Keratinocyte (primary cell): ENCODE data around the gene ASPSCR1. TPM values are rescaled to one million over a fixed set of nuclear protein-coding genes. Genes with fewer than 3 reads are reported as not detected.

Experiments used
- DNase-seq: peaks from one replicate; pipeline ENCODE4 v3.0.0-alpha.2; 2011; ENCODE audit warnings: low read depth, missing footprints, low spot score
- FAIRE-seq: peaks from 2 replicates; lab custom pipeline; 2011; peaks lifted over from hg19 to GRCh38; lab: Jason Lieb, UNC
- H2AFZ ChIP-seq: 2 replicates; pipeline ENCODE4 v1.6.0; 2012; ENCODE audit warnings: low read length, control low read depth, inconsistent platforms; ENCODE audit not compliant: control insufficient read depth
- H3K27ac ChIP-seq: 2 replicates; pipeline ENCODE4 v1.5.1; 2011; ENCODE audit warnings: low read length; ENCODE audit not compliant: control insufficient read depth, insufficient read depth
- H3K27me3 ChIP-seq: 3 replicates; pipeline ENCODE4 v1.6.0; 2011; ENCODE audit warnings: low read length; ENCODE audit not compliant: control insufficient read depth, insufficient read depth; ENCODE audit errors: extremely low read depth
- H3K36me3 ChIP-seq, 2 experiments: 2 replicates in 1 of 2; 3 replicates in 1 of 2; pipeline ENCODE4 v1.5.1; 2011; ENCODE audit warnings: low read length in 2 of 2, mild to moderate bottlenecking in 1 of 2; ENCODE audit not compliant: control insufficient read depth in 2 of 2, insufficient read depth in 2 of 2; ENCODE audit errors: extremely low read depth in 1 of 2
- H3K4me1 ChIP-seq: 3 replicates; pipeline ENCODE4 v1.5.1; 2011; ENCODE audit warnings: low read length; ENCODE audit not compliant: control insufficient read depth, insufficient read depth; ENCODE audit errors: extremely low read depth
- H3K4me2 ChIP-seq: 3 replicates; pipeline ENCODE4 v1.6.0; 2011; ENCODE audit warnings: low read depth, low read length; ENCODE audit not compliant: control insufficient read depth, insufficient read depth; ENCODE audit errors: extremely low read depth
- H3K4me3 ChIP-seq, 3 experiments: fragments of 200-600 bp in 1 of 3; sonication (generic) in 1 of 3; 2 replicates in 2 of 3; 3 replicates in 1 of 3; pipeline ENCODE4 v1.5.1; 2011 to 2016; ENCODE audit warnings: low read length in 3 of 3, mild to moderate bottlenecking in 3 of 3, control low read depth in 2 of 3, inconsistent platforms in 1 of 3, low read depth in 1 of 3, mixed read lengths in 1 of 3, mixed run types in 1 of 3, moderate library complexity in 1 of 3; ENCODE audit not compliant: control insufficient read depth in 2 of 3, insufficient read depth in 2 of 3; ENCODE audit errors: extremely low read depth in 1 of 3
- H3K79me2 ChIP-seq: 2 replicates; pipeline ENCODE4 v1.6.0; 2012; ENCODE audit warnings: low read length; ENCODE audit not compliant: control insufficient read depth, insufficient read depth
- H3K9ac ChIP-seq: 3 replicates; pipeline ENCODE4 v1.6.0; 2011; ENCODE audit warnings: low read length; ENCODE audit not compliant: control insufficient read depth, insufficient read depth; ENCODE audit errors: extremely low read depth
- H3K9me1 ChIP-seq: 3 replicates; pipeline ENCODE4 v1.6.0; 2011; ENCODE audit warnings: low read length; ENCODE audit not compliant: control insufficient read depth, insufficient read depth; ENCODE audit errors: extremely low read depth
- H3K9me3 ChIP-seq: 2 replicates; pipeline ENCODE4 v1.5.1; 2012; ENCODE audit warnings: low read depth, low read length; ENCODE audit not compliant: control insufficient read depth
- H4K20me1 ChIP-seq: 3 replicates; pipeline ENCODE4 v1.6.0; 2011; ENCODE audit warnings: low read length; ENCODE audit not compliant: control insufficient read depth, insufficient read depth; ENCODE audit errors: extremely low read depth
- EZH2 ChIP-seq: IDR thresholded peaks from one replicate; pipeline ENCODE4 v1.6.1; 2012; ENCODE audit warnings: inconsistent platforms, mild to moderate bottlenecking, low read length, moderate library complexity
- dilution Hi-C: fragments of 300-500 bp; cut with MboI; formaldehyde crosslinking; loops from one replicate; pipeline ENCODE4 v1.7.0; 2020; ENCODE audit warnings: low sequenced_read_pairs; ENCODE audit not compliant: extremely low pct_ligation_motif_present
- polyA plus RNA-seq, 5 experiments: library from polyadenylated mRNA; depleted of rRNA in 3 of 5; stranded (reverse) in 3 of 5; stranded (forward) in 1 of 5; unstranded in 1 of 5; fragments of >200 nt; gene quantifications; 1 replicate in 1 of 5; 2 replicates in 3 of 5; 3 replicates in 1 of 5; pipeline versions ENCODE4 v1.2.1 to v1.2.3, GENCODE V29; 2011 to 2012; ENCODE audit warnings: missing spikeins in 2 of 5, low read depth in 1 of 5, low replicate concordance in 1 of 5
- TF ChIP-seq, protein P1 (sequence below), 3 experiments: IDR thresholded peaks in 1 of 3; conservative IDR thresholded peaks in 1 of 3; optimal IDR thresholded peaks in 1 of 3; 2 replicates in 2 of 3; 3 replicates in 1 of 3; pipeline versions ENCODE3 to v1.5.1; 2011; ENCODE audit warnings: low read length in 3 of 3, mild to moderate bottlenecking in 3 of 3, moderate library complexity in 2 of 3, control low read depth in 1 of 3, inconsistent platforms in 1 of 3; ENCODE audit not compliant: insufficient read depth in 2 of 3; ENCODE audit errors: extremely low read depth in 1 of 3

Gene ASPSCR1
- polyA plus RNA-seq, 1 donor (not counting 4 experiments of a cell fraction or from before 2014, with no cell fraction given) = 5.2 TPM

DNA sequence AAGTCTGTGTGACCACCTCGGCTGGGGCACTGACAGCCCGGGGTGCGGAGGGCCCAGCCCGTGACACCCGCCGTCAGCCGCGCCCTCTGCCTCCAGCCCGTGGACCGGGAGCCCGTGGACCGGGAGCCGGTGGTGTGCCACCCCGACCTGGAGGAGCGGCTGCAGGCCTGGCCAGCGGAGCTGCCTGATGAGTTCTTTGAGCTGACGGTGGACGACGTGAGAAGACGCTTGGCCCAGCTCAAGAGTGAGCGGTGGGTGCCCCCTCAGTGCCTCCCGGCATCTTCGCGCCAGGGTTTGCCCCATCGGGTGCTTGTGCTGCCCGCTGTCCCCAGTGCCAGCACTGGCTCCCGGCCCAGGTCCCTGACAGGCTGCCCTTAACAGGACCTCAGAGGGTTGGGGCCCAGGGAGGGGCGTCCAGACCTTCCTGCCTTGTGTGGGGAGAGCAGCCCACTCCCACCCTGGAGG is 31.5 kb downstream of the ASPSCR1 start:
- Histone ChIP-seq H4K20me1 (no peaks in the 10 kb centered on the region), H3K9ac (no peak overlapping the region), H3K4me3 (no peak overlapping the region), H3K79me2 (no peaks in the 10 kb centered on the region), H3K4me1 (peaks cover 33% of the 10 kb centered on the region), H3K4me2 (no peak overlapping the region), H3K9me3 (no peaks in the 10 kb centered on the region), H2AFZ (no peak overlapping the region), H3K36me3 (no peaks in the 10 kb centered on the region), H3K27me3 (no peaks in the 10 kb centered on the region), H3K27ac (no peak overlapping the region), H3K9me1 (no peaks in the 10 kb centered on the region)
- TF ChIP-seq, protein P1, sequence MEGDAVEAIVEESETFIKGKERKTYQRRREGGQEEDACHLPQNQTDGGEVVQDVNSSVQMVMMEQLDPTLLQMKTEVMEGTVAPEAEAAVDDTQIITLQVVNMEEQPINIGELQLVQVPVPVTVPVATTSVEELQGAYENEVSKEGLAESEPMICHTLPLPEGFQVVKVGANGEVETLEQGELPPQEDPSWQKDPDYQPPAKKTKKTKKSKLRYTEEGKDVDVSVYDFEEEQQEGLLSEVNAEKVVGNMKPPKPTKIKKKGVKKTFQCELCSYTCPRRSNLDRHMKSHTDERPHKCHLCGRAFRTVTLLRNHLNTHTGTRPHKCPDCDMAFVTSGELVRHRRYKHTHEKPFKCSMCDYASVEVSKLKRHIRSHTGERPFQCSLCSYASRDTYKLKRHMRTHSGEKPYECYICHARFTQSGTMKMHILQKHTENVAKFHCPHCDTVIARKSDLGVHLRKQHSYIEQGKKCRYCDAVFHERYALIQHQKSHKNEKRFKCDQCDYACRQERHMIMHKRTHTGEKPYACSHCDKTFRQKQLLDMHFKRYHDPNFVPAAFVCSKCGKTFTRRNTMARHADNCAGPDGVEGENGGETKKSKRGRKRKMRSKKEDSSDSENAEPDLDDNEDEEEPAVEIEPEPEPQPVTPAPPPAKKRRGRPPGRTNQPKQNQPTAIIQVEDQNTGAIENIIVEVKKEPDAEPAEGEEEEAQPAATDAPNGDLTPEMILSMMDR (optimal IDR thresholded peaks at IDR 0.05 in 1 of 3, IDR thresholded peaks at IDR 0.05 in 1 of 3, conservative IDR thresholded peaks at IDR 0.05 in 1 of 3; ENCODE audit: extremely low read depth in 1 of 3, insufficient read depth in 2 of 3, low read length in 3 of 3) = no peak
- no peak for TF ChIP-seq EZH2
- FAIRE-seq (no peak), DNase-seq (no peak)
- dilution Hi-C loops = no loop called here

DNA sequence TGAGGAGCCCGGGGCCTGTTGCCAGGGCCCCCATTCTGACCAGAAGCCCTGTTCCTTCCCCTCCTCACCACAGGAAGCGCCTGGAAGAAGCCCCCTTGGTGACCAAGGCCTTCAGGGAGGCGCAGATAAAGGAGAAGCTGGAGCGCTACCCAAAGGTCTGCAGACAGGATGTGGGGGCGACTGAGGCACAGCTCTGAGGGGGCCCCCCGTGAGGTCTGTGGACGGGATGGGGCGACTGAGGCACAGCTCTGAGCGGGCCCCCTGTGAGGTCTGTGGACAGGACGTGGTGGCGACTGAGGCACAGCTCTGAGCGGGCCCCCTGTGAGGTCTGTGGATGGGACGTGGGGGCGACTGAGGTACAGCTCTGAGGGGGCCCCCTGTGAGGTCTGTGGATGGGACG is 32.0 kb downstream of the ASPSCR1 start:
- H3K27me3 ChIP-seq = no peaks in the 10 kb centered on the region
- no peaks in the 10 kb centered on the region for H4K20me1 ChIP-seq
- H3K4me2 ChIP-seq = no peak overlapping the region
- no peak overlapping the region for H3K27ac ChIP-seq
- DNase-seq (no peak), FAIRE-seq (no peak)
- peaks cover 32% of the 10 kb centered on the region for H3K4me1 ChIP-seq
- H3K9ac ChIP-seq = no peak overlapping the region
- H3K36me3 ChIP-seq = no peaks in the 10 kb centered on the region
- no peak overlapping the region for H2AFZ ChIP-seq
- dilution Hi-C loops = no loop called here
- H3K9me1 ChIP-seq = no peaks in the 10 kb centered on the region
- no peaks in the 10 kb centered on the region for H3K9me3 ChIP-seq
- TF ChIP-seq, protein P1 (optimal IDR thresholded peaks at IDR 0.05 in 1 of 3, IDR thresholded peaks at IDR 0.05 in 1 of 3, conservative IDR thresholded peaks at IDR 0.05 in 1 of 3; ENCODE audit: extremely low read depth in 1 of 3, insufficient read depth in 2 of 3, low read length in 3 of 3) = no peak
- no peak for TF ChIP-seq EZH2
- no peaks in the 10 kb centered on the region for H3K79me2 ChIP-seq
- no peak overlapping the region for H3K4me3 ChIP-seq
